Activated naive CD8-positive, alpha-beta T cell treated with anti-CD3 and anti-CD28 coated beads, Interleukin-2, amount 50 U/mL, for 16 hours (primary cell): ENCODE measurements around the gene C19orf47.
A peak's percentile ranks its signal among the peaks of the same experiment; 100 is the strongest.

Experiments
- DNase-seq: peaks from one replicate; pipeline ENCODE4 v3.0.0-alpha.2; 2020; ENCODE audit warnings: low read depth, low spot score

The C19orf47 gene

GRCh38 chr19:40320558-40320935 lies 27.6 kb downstream of the C19orf47 start:
- DNase-seq = no peak

- DNase-seq = no peak
Measured at GRCh38 chr19:40317338-40317737, 30.9 kb downstream of the C19orf47 start.

- DNase-seq = no peak
Measured at GRCh38 chr19:40315812-40316470, 32.3 kb downstream of the C19orf47 start.

- DNase-seq = no peak
Measured at GRCh38 chr19:40314656-40315055, 33.5 kb downstream of the C19orf47 start.

- DNase-seq = no peak
Measured at GRCh38 chr19:40313229-40313983, 34.8 kb downstream of the C19orf47 start.

GRCh38 chr19:40312533-40312932 lies 35.7 kb downstream of the C19orf47 start:
- DNase-seq = no peak

GRCh38 chr19:40309666-40310065 lies 38.5 kb downstream of the C19orf47 start:
- DNase-seq = no peak

- peak; percentile 57 for DNase-seq
Measured at GRCh38 chr19:40305403-40305802, 42.8 kb downstream of the C19orf47 start.

- DNase-seq = no peak
Measured at GRCh38 chr19:40304306-40304705, 43.9 kb downstream of the C19orf47 start.

GRCh38 chr19:40303765-40304164 lies 44.4 kb downstream of the C19orf47 start:
- no peak for DNase-seq

GRCh38 chr19:40302224-40303011 lies 45.8 kb downstream of the C19orf47 start:
- DNase-seq = no peak

- DNase-seq = no peak
Measured at GRCh38 chr19:40300668-40301067, 47.5 kb downstream of the C19orf47 start.

GRCh38 chr19:40298026-40298425 lies 50.2 kb downstream of the C19orf47 start:
- DNase-seq = no peak

- DNase-seq = no peak
Measured at GRCh38 chr19:40294560-40294959, 53.6 kb downstream of the C19orf47 start.

- DNase-seq = no peak
Measured at GRCh38 chr19:40286971-40287421, 61.2 kb downstream of the C19orf47 start.

GRCh38 chr19:40286235-40286970 lies 61.8 kb downstream of the C19orf47 start:
- no peak for DNase-seq

- DNase-seq = peak; percentile 96
Measured at GRCh38 chr19:40285353-40286234, 62.6 kb downstream of the C19orf47 start.

GRCh38 chr19:40284501-40285352 lies 63.5 kb downstream of the C19orf47 start, which contains the start of gene AKT2:
AKT2 (minus strand) TSS chr19:40285345; CDS start chr19:40265267, 20,078 bp downstream.
- peak; percentile 59 for DNase-seq

GRCh38 chr19:40284251-40284500 lies 64.0 kb downstream of the C19orf47 start:
- DNase-seq = no peak
